Sigmoid colon (tissue), 4 donors: ENCODE data around the gene HRG.

Experiments used
- EP300 ChIP-seq, 4 donors: sonication (generic); formaldehyde crosslinking; IDR thresholded peaks; one replicate each; pipeline ENCODE4 v1.6.1; 2017; ENCODE audit warnings: antibody characterized with exemption in 4 of 4
- POLR2A ChIP-seq, 2 donors: fragments of 450-650 bp; IDR thresholded peaks; one replicate each; pipeline ENCODE4 v1.6.1; 2016; ENCODE audit warnings: antibody characterized with exemption in 2 of 2, mild to moderate bottlenecking in 2 of 2, moderate library complexity in 2 of 2
- POLR2AphosphoS5 ChIP-seq, 4 donors: sonication (generic); formaldehyde crosslinking; IDR thresholded peaks; one replicate each; pipeline ENCODE4 v1.6.1; 2017; ENCODE audit warnings: antibody characterized with exemption in 4 of 4
- TF ChIP-seq, protein P1 (sequence below), 4 experiments: fragments of 450-650 bp in 3 of 4; fragments of 200-600 bp in 1 of 4; IDR thresholded peaks; one replicate each; pipeline ENCODE4 v1.5.1; 2016 to 2019; ENCODE audit warnings: antibody characterized with exemption in 4 of 4, mild to moderate bottlenecking in 3 of 4, moderate library complexity in 2 of 4

DNA sequence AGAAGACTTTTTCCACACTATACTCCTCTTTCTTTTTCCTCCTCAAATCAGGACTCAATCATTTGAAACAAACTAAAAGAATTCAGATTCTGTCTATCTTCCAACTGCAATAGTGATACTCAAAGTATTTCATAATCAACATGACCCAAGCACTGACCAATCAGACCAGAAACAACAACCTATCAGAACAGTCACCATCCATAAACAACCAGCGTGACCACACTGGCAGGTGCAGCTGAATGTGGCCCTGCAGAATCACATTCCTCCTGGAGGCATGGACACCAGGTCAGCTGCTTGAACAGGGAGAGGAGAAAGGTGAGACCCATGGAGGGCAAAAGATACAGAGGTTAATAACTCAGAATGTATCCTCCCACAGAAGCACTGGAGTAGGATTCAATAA is 13.3 kb downstream of the HRG start:
- TF ChIP-seq, protein P1, sequence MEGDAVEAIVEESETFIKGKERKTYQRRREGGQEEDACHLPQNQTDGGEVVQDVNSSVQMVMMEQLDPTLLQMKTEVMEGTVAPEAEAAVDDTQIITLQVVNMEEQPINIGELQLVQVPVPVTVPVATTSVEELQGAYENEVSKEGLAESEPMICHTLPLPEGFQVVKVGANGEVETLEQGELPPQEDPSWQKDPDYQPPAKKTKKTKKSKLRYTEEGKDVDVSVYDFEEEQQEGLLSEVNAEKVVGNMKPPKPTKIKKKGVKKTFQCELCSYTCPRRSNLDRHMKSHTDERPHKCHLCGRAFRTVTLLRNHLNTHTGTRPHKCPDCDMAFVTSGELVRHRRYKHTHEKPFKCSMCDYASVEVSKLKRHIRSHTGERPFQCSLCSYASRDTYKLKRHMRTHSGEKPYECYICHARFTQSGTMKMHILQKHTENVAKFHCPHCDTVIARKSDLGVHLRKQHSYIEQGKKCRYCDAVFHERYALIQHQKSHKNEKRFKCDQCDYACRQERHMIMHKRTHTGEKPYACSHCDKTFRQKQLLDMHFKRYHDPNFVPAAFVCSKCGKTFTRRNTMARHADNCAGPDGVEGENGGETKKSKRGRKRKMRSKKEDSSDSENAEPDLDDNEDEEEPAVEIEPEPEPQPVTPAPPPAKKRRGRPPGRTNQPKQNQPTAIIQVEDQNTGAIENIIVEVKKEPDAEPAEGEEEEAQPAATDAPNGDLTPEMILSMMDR (IDR thresholded peaks at IDR 0.05), result no peak
- TF ChIP-seq POLR2A (IDR thresholded peaks at IDR 0.05) (no peak), POLR2AphosphoS5 (IDR thresholded peaks at IDR 0.05) (no peak), EP300 (IDR thresholded peaks at IDR 0.05) (no peak)
